ENCODE measurements around the gene TOP1.

Gene TOP1

DNA sequence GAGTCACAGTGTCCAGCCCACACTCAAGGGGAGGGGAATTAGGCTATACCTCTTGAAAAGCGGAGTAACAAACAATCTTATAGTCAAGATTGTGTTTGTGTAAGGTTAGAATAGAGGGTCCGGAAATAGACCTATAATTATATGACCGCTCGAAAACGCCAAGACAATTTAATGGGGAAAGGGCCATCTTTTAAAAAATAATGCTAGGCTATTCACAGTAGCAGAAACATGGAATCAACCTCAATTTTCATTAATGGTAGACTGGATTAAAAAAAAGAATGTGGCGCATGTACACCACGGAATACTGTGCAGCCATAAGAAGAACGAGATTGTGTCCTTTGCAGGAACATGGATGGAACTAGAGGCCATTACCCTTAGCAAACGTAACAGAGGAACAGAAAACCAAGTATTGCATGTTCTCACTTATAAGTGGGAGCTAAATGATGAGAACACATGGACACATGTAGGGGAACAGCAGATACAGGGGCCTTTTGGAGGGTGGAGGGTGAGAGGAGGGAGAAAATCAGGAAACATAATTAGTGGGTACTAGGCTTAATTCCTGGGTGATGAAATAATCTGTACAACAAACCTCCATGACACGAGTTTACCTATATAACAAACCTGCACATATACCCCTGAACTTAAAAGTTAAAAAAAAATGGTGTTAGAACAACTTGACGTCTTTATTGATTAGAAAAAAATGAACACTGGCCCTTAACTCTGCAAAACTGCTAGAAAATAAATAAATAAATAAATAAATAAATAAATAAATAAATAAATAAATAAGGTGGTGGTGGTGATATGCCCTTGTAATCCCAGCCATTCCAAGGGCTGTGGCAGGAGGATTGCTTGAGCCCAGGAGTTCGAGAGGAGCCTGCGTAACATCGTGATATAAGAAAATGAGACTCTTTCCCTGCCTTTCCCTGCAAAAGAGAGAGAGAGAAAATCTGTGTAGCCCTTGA, 30.3 kb downstream of the TOP1 start:
- DNase-seq (ENCODE audit: low read depth): no peak

DNA sequence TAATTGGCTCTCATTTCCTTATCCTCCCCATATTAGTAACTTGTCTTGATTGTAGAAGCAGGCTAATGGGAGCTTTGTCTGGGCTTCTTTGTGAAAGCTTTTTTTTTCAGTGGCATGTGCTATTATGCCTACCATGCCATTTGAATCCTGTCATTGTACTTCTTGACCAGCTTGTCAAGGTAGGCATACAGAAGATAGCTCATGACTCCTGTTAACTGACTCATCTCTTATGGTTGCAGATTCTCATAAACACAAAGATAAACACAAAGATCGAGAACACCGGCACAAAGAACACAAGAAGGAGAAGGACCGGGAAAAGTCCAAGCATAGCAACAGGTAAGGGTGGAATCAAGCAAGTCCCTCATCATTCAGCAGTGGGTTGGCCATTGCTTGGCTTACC, 32.5 kb downstream of the TOP1 start:
- DNase-seq (ENCODE audit: low read depth): no peak

DNA sequence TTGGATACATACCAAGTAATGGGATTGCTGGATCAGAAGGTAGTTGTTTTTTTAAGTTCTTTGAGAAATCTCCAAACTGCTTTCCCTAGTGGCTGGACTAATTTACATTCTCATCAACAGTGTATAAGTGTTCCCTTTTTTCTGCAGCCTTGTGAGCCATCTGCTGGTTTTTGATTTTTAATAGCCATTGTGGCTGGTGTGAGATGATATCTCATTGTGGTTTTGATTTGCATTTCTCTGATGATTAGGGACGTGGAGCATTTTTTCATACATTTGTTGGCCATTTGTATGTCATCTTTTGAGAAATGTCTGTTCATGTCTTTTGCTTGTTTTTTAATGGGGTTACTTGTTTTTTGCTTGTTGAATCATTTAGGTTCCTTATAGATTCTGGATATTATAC, 34.8 kb downstream of the TOP1 start:
- no peak for DNase-seq (ENCODE audit: low read depth)

GRCh38 chr20:41064377-41064776, 35.8 kb downstream of the TOP1 start:
- no peak for DNase-seq (ENCODE audit: low read depth)

DNA sequence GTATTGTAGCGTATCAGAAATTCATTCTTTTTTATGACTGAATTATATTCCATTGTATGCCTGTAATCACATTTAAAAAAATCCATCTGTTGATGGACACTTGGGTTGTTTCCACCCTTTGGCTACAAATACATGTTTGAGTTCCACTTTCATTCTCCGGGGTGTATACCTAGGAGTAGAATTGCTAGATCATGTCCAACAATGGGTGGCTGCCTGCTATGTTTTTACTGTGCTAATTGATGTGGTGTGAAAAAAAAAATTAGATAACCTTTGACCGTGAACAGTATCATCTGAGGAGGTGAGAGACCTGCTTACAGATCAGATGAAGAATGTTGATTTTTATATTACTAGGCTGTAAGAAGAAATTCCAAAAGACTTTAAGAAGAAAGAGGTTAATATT, 37.1 kb downstream of the TOP1 start:
- DNase-seq (ENCODE audit: low read depth): no peak

DNA sequence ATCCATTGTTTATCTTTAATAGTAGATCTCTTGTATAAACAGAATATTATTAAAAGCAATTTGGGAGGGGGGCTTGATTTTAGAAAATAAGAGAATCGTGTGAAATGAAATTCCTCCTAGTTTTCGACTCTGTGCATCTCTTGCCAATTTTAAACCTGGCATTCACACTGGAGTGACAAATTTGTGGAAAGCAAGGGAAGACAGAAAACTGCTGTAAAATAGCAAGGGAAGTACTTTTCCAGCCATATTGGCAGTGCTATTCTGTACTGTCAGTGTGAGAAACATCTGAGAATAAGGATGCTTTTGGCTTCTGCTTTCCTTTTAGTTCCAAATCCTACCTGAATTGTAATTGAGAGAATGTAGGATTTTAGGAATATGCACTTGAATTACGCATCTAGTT, 40.2 kb downstream of the TOP1 start:
- no peak for DNase-seq (ENCODE audit: low read depth)

DNA sequence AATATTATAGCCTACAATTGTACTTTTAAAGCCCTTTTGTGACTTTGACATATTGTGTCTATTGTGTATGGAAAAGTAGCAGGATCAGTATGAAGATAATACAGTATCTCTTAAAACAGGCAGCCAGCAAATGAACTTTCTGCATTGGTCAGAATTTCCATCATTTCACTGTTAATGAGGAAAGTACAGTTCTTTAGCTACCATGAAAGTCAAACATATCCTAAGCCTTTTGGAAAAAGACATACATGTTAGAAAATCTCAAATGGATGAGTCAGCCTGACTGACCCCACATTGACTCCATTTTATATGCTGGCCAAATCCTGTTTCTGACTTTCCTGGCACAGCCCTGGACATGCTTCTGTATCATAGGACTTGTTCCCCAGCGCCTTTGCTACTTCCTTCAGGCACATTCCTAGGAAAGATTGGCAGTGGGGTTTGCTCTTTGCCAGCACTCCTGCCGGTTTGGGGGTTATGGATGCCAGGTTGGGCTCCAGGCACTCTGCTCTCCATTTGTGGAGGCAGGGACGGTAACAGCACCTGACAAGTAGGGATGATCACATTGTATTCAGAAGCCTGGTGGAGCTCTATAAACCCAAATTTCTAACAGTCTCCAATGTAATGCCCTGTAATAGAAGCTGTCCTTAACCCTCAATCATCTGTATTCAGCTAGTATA, 43.7 kb downstream of the TOP1 start:
- DNase-seq (ENCODE audit: low read depth): no peak

DNA sequence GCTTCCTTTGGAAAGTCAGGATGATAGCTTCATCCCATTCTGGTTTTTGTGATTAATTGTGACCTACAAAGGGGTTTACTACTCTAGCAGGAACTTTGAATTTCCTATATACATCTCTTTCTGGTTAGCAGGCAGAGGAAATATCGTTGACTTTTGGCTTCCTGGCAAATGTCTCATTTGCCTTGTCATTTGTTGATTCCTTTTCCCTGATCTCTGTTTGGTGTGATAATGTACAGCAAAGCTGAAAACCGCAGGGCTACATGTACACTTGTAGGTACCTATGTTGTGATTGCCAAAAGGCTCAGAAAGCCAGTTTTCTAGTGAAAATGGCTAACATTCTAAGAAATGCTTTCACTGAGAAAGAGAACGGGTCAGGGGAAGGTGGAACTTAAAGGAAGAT, 44.3 kb downstream of the TOP1 start:
- no peak for DNase-seq (ENCODE audit: low read depth)

- DNase-seq (ENCODE audit: low read depth): no peak
Measured at GRCh38 chr20:41074441-41074840, 45.8 kb downstream of the TOP1 start.

DNA sequence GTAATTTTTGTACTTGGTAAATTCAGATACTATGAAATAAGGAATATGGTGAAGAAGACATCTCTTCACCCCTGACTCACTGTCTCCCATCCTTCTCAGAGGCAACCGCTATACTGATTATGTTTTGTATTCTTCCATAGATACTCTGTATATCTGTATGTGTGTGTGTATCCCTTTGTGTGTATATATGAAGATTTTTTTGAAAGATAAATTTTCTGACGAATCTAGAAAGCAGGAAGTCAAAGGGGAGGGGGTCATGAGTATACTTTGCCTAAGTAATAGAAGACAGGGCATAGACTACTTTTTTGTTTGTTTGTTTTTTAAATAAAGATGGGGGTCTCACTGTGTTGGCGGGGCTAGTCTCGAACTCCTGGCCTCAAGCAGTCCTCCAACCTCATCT, 48.2 kb downstream of the TOP1 start:
- DNase-seq (ENCODE audit: low read depth): no peak

DNA sequence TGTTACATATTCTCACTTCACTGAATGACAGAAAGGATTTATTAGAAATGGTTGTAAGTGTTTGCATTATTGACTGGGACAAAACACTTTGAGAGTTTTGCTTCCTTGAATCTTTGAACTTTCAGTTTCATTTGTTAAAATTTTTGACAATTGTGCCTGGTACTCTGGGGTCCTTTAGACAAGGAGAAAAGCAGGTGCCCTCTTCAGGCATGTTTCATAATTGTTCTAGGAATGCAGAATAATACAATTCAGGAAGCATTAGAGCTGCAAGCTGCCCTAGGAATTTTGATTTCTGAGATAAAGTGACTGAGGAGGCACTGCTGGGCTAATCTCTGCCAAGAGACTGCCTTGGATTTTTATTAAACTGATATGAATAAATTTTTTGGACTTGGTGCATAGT, 49.7 kb downstream of the TOP1 start:
- DNase-seq (ENCODE audit: low read depth): no peak

GRCh38 chr20:41079066-41079465, 50.4 kb downstream of the TOP1 start:
- no peak for DNase-seq (ENCODE audit: low read depth)

DNA sequence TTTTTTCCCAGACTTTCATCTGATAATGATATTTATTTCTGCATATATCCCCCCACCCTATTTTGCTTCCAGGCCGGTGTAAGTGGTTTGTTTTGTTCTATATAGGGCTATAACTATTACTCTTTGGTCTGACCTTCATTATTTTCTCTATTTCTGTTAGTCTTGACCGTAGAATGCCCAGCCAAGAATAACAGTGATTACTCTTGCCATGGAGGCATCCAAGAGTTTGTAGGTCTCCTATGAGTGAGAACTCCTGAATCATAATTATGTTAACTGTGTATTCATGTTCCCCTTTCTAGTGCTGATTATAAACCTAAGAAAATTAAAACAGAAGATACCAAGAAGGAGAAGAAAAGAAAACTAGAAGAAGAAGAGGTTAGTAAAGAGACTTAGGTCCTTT, 52.2 kb downstream of the TOP1 start:
- DNase-seq (ENCODE audit: low read depth): no peak

GRCh38 chr20:41081276-41081814, 52.7 kb downstream of the TOP1 start:
- no peak for DNase-seq (ENCODE audit: low read depth)

- no peak for DNase-seq (ENCODE audit: low read depth)
Measured at GRCh38 chr20:41082306-41082705, 53.7 kb downstream of the TOP1 start.

DNA sequence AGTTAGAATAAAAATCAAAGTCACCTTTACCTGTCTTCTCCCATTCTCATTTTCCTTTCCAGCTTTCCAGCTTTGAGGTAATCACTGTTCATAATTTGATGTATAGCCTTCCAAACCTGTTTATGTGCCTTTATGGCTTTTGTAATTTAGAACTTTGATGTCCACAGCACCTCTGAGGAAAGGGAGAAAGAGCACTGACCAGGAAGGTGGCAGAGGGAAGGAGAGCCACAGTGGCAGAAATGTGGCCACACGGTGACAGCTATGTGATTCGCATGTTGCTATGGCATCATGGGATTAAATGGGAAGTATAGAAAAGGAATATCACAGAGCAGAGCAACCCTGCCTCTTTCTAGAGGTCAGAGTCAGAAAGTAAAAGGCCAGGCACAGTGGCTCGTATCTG, 57.0 kb downstream of the TOP1 start:
- no peak for DNase-seq (ENCODE audit: low read depth)

DNA sequence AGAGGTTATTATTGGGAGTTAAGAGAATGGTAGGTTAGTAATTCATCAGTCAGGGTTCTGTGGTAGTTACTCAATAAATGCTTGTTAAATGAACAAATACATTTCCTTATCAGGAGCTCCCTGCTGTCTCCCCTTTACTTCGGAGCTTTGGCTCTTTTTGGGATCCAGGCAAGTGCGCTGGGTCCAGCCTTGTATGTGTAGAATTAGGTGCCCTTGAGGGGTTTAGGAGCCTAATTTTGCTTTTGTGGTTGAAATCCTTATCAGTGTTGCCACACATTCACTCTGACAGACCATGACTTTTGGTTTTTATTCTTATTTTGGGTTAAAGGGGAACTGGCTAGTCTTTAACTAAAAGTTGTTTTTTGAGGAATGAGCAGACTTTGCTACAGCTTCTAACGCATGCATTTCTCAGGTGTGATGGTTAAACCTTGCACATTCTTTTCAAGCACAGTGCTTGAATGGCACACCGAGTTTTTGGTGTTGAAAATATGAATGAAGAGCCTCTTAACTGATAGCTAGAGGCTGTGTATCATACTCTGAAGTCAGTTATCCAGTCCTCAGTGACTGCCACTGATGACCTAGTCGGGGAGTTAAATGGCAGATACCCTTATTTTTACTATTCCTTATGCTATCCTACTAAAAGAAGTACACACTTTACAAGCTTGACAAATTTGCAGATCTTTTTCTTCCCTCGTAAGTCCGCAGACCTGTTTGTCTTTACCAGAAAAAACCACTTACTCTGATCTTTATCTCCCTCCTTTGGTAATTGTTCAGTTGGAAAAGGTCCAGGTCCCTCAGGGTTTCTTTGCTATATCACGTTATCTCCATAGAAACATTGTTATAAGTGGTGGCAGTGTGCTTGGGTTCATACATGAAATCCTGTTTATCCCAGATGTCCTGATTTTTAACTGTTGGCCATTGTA, 58.0 kb downstream of the TOP1 start:
- no peak for DNase-seq (ENCODE audit: low read depth)

GRCh38 chr20:41087325-41087685, 58.7 kb downstream of the TOP1 start:
- no peak for DNase-seq (ENCODE audit: low read depth)

- DNase-seq (ENCODE audit: low read depth): no peak
Measured at GRCh38 chr20:41087777-41088176, 59.2 kb downstream of the TOP1 start.

DNA sequence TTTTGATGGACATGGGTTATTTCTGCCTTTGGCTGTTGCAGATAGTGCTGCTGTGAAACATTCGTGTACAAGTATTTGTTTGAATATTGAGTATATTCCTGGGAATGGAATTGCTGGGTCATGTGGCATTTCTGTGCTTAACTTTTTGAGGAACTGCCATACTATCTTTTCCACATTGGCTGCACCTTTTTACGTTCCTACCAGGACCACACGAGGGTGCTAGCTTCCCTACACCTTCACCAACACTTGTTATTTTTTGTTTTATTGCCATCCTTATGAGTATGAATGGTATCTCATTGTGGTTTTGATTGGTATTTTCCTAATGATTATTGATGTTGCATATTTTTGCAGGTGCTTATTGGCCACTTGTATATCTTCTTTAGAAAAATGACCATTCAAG, 60.9 kb downstream of the TOP1 start:
- DNase-seq (ENCODE audit: low read depth): no peak

DNA sequence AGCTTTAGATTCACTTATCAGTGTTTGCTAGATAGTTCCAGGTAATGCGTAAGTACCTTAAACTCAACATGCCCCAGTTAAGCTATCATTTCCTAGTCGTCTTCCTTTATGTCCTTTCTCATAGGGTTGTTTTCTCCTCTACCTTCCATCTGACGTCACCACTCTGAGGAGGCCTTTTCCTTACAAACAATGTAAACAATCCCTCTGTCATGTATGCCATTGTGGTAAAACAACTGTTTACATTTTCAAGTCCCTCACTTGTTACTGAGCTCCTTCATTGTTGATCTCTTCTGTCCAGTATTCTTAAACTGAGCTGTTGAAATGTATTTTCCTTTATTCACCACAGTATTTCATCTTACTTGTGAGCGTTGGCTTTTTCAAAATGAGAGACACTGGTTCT, 63.3 kb downstream of the TOP1 start:
- DNase-seq (ENCODE audit: low read depth): no peak

GRCh38 chr20:41094353-41095055, 65.9 kb downstream of the TOP1 start:
- no peak for DNase-seq (ENCODE audit: low read depth)

Measured in stimulated activated CD8-positive, alpha-beta memory T cell treated with anti-CD3 and anti-CD28 coated beads, Interleukin-12 subunit alpha, Interleukin-12 subunit beta, amount 100 ng/mL, for 4 hours (primary cell).